ENCODE data around the gene NXPH3. TPM values are rescaled to one million over a fixed set of nuclear protein-coding genes. Genes with fewer than 3 reads are reported as not detected.

Gene NXPH3
- total RNA-seq, 1 donor from 2014 or later, result not detected

- peak; percentile 57 for DNase-seq (ENCODE audit: low read depth)
These were observed 49.2 kb downstream of the NXPH3 start for GRCh38 chr17:49624896-49625295.

GRCh38 chr17:49629447-49629846 is 53.8 kb downstream of the NXPH3 start:
- DNase-seq (ENCODE audit: low read depth), result no peak

DNA sequence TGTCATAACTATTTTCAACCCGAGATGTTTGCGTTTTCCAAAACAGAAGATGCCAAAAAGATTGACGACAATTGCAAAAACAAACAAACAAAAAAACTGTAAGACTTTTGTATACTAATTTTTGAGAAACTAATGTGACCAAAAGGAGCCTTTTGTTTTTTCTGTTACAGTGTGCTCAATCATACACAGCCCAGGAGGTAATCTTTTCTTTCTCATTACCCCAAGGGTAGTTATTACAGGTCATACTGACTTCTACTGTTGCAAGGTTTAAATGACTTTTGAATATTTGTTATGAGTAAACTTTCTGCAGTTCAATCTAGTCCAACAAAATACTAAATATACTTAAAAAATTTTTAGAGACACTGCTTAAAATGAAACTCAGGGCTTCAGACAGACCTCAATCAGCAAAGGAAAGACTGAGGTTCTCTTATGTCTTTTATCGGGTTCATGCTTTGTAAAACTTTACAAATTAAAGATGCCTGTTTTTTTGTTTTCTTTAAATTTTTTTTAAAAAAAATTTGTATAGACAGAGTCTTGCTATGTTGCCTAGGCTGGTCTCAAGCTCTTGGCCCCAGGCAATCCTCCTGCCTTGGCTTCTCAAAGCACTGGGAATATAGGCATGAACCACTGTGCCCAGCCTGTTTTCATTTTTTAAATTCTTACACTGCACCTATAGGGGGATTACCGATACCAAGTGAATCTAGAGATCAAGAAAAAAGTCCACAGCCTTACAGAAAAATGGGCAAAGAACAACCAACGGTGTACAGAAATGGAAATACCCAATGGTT is 54.6 kb downstream of the NXPH3 start:
- DNase-seq (ENCODE audit: low read depth), result no peak

- no peak for DNase-seq (ENCODE audit: low read depth)
These were observed 55.8 kb downstream of the NXPH3 start for GRCh38 chr17:49631496-49631895.

Other genes with a start within 250 kb of the NXPH3 start
- gene ZNF652, start 213.6 kb upstream of the NXPH3 start, total RNA-seq, result 24.6 and 26.5 TPM in 2 replicates
- 128 and 153 TPM in 2 replicates for gene PHB1, start 161.0 kb upstream of the NXPH3 start, total RNA-seq
- gene NGFR, start 80.6 kb upstream of the NXPH3 start, total RNA-seq, result 44.7 and 113 TPM in 2 replicates
- 35.7 and 47.1 TPM in 2 replicates for gene SPOP, start 102.2 kb downstream of the NXPH3 start, total RNA-seq
- gene SLC35B1, start 132.1 kb downstream of the NXPH3 start, total RNA-seq, result 88.3 and 96.5 TPM in 2 replicates
- gene FAM117A, start 188.3 kb downstream of the NXPH3 start, total RNA-seq, result 21.0 and 27.9 TPM in 2 replicates
- 28.5 and 34.9 TPM in 2 replicates for gene KAT7, start 212.8 kb downstream of the NXPH3 start, total RNA-seq

Data from myocyte (in vitro differentiated cells).